Measurements from ENCODE around the gene ARMC3. TPM values are rescaled to one million over a fixed set of nuclear protein-coding genes. Genes with fewer than 3 reads are reported as not detected.
A peak's percentile ranks its signal among the peaks of the same experiment; 100 is the strongest.
"Not testable (repeated sequence)": the region's sequence is repeated elsewhere in the genome, so short reads cannot be mapped to it uniquely, and the experiment has no call there.

The ARMC3 gene
- total RNA-seq, 1 donor from 2014 or later: under 0.01 TPM

DNA sequence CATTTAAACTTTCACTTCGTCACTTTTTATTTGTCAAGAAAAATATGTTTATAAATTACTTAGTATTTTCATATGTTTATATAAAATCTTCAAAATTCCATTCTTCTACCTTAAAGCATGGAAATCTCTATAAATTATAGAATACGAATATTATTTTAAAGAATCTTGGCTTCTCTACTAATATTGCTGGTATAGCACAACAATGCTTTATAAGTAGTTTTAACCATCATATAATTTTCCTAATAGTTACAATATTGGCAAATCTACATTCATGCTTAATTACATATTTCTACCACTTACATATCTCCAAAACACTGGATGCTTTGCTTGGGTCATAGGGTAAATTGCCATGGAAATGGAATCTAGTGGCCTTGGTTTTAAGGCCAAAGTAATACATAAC is 21.1 kb upstream of the ARMC3 start:
- no peak for FAIRE-seq
- TF ChIP-seq, protein P1, sequence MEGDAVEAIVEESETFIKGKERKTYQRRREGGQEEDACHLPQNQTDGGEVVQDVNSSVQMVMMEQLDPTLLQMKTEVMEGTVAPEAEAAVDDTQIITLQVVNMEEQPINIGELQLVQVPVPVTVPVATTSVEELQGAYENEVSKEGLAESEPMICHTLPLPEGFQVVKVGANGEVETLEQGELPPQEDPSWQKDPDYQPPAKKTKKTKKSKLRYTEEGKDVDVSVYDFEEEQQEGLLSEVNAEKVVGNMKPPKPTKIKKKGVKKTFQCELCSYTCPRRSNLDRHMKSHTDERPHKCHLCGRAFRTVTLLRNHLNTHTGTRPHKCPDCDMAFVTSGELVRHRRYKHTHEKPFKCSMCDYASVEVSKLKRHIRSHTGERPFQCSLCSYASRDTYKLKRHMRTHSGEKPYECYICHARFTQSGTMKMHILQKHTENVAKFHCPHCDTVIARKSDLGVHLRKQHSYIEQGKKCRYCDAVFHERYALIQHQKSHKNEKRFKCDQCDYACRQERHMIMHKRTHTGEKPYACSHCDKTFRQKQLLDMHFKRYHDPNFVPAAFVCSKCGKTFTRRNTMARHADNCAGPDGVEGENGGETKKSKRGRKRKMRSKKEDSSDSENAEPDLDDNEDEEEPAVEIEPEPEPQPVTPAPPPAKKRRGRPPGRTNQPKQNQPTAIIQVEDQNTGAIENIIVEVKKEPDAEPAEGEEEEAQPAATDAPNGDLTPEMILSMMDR (IDR thresholded peaks at IDR 0.05; ENCODE audit: insufficient read depth, low read length, severe bottlenecking): no peak
- Histone ChIP-seq H3K4me3 (ENCODE audit: low read depth, low read length) (no peak overlapping the region), H3K36me3 (ENCODE audit: control insufficient read depth, insufficient read depth, low read length) (no peaks in the 10 kb centered on the region), H3K27me3 (ENCODE audit: control insufficient read depth, insufficient read depth, low read length) (no peaks in the 10 kb centered on the region)
- no peak for DNase-seq (ENCODE audit: low read depth)

- FAIRE-seq (no peak), DNase-seq (ENCODE audit: low read depth) (no peak)
- H3K4me3 ChIP-seq (ENCODE audit: low read depth, low read length): no peak overlapping the region
- TF ChIP-seq, protein P1 (IDR thresholded peaks at IDR 0.05; ENCODE audit: insufficient read depth, low read length, severe bottlenecking): no peak
- H3K27me3 ChIP-seq (ENCODE audit: control insufficient read depth, insufficient read depth, low read length): no peaks in the 10 kb centered on the region
- no peaks in the 10 kb centered on the region for H3K36me3 ChIP-seq (ENCODE audit: control insufficient read depth, insufficient read depth, low read length)
Measured at GRCh38 chr10:22908837-22909236, 19.0 kb upstream of the ARMC3 start.

DNA sequence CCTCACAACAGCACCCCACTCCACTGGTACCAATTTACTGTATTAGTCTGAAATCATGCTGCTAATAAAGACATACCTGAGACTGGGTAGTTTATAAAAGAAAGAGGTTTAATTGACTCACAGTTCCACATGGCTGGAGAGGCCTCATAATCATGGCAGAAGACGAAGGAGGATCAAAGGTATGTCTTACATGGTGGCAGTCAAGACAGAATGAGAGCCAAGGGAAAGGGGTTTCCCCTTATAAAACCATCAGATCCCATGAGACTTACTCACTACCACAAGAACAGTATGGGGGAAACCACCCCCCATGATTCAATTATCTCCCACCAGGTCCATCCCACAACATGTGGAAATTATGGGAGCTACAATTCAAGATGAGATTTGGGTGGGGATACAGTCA is 18.2 kb upstream of the ARMC3 start:
- DNase-seq (ENCODE audit: low read depth); H3K36me3 ChIP-seq (ENCODE audit: control insufficient read depth, insufficient read depth, low read length); FAIRE-seq; H3K27me3 ChIP-seq (ENCODE audit: control insufficient read depth, insufficient read depth, low read length); H3K4me3 ChIP-seq (ENCODE audit: low read depth, low read length): not testable (repeated sequence)

DNA sequence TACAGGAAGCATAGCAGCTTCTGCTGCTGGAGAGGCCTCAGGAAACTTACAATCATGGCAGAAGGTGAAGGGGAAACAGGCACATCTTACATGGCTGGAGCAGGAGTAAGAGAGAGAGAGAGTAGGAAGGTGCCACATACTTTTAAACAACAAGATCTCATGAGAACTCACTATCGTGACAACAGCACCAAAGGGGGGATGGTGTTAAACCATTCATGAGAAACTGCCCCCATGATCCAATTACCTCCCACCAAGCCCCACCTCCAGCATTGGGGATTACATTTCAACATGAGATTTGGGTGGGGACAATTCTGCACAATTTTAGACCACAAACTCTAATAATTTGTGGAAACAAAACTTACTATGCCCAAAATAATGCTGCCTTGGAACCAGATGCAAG is 16.8 kb upstream of the ARMC3 start:
- Histone ChIP-seq H3K4me3 (ENCODE audit: low read depth, low read length) (no peak overlapping the region), H3K36me3 (ENCODE audit: control insufficient read depth, insufficient read depth, low read length) (no peaks in the 10 kb centered on the region), H3K27me3 (ENCODE audit: control insufficient read depth, insufficient read depth, low read length) (no peaks in the 10 kb centered on the region)
- TF ChIP-seq, protein P1 (IDR thresholded peaks at IDR 0.05; ENCODE audit: insufficient read depth, low read length, severe bottlenecking): no peak
- no peak for FAIRE-seq
- no peak for DNase-seq (ENCODE audit: low read depth)

DNA sequence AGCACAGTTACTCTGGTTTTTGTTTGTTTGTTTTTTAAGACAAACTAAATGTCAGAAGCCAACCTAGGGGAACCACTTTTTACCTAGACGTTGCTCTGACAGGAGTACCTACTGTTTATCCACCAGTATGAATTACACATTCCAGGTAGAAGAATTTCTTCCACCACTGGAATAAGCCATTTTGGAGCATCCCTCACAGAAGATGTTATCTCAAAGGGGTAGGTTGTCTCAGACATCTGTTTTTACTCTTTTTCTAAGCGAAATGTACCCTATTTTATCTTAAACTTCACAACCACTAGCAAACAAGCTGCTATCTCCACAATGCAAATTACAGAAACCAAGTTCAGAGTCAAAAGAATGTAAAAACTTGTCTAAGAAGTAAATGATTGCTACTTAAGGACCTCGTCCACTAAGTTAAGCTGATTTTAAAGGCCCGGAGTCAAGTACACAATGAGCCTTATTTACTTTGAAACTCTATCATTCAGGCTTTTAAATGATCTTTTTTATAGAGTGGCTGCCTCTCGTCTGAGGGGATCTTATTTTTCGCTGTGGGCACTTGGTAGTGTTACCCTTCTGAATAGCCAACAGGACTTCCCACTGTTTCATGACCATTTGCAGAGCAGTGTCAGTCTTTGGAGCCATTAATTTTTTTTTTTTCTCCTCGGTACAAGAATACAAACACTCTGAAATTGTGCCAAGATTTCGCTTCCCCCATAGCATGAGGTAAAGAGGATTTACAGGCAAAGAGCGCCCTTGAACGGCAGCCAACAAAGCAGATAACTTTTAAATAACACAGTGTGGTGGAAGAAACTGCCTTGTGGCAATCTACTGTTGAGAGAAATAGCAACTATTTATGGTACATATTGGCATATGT is 15.7 kb upstream of the ARMC3 start:
- no peak for FAIRE-seq
- peak; percentile 31 for DNase-seq (ENCODE audit: low read depth)
- Histone ChIP-seq H3K27me3 (ENCODE audit: control insufficient read depth, insufficient read depth, low read length) (no peaks in the 10 kb centered on the region), H3K36me3 (ENCODE audit: control insufficient read depth, insufficient read depth, low read length) (no peaks in the 10 kb centered on the region), H3K4me3 (ENCODE audit: low read depth, low read length) (no peak overlapping the region)
- TF ChIP-seq, protein P1 (IDR thresholded peaks at IDR 0.05; ENCODE audit: insufficient read depth, low read length, severe bottlenecking): no peak

- Histone ChIP-seq H3K36me3 (ENCODE audit: control insufficient read depth, insufficient read depth, low read length) (no peaks in the 10 kb centered on the region), H3K27me3 (ENCODE audit: control insufficient read depth, insufficient read depth, low read length) (no peaks in the 10 kb centered on the region), H3K4me3 (ENCODE audit: low read depth, low read length) (no peak overlapping the region)
- TF ChIP-seq, protein P1 (IDR thresholded peaks at IDR 0.05; ENCODE audit: insufficient read depth, low read length, severe bottlenecking): no peak
- DNase-seq (ENCODE audit: low read depth) (no peak), FAIRE-seq (no peak)
Measured at GRCh38 chr10:22912763-22913384, 15.0 kb upstream of the ARMC3 start.

Measured in bronchial epithelial cell (primary cell).